Measurements from ENCODE around the gene LCA5. TPM values are rescaled to one million over a fixed set of nuclear protein-coding genes. Genes with fewer than 3 reads are reported as not detected.

Gene LCA5
- total RNA-seq, 1 experiment from 2014 or later: 2.0 TPM

- POLR2A ChIA-PET: no interaction called here
- intact Hi-C loops (cut with micrococcal nuclease): no loop called here
These were observed 11.7 kb downstream of the LCA5 start for GRCh38 chr6:79525272-79526100.

DNA sequence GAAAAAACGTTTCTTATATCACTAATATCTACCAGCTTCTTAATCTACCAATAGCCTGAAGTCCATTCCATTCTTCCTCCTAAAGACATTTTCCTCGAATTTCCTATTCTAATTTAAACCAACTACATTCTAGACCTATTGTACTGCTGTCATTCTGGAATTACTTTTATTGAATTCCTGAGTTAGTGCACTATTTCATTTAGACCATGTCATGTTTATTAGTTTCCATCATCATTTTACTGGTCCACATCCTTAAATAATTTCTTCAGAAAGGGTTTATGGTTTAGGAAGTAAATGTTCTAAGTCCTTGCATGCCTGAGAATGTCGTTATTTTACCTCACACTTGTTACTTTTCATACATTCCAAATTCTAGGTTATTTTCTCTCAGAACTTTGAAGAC lies 13.2 kb downstream of the LCA5 start:
- ChIA-PET POLR2A (no interaction called here), RAD21 (ENCODE audit: low non-redundant PET in 1 of 2, low total read pairs in 2 of 2, uncharacterized antibody in 2 of 2, unreplicated experiment in 2 of 2) (no interaction called here), CTCF (no interaction called here)
- H3K36me3 ChIP-seq (ENCODE audit: control insufficient read depth in 1 of 2, insufficient read depth in 2 of 2, low read length in 2 of 2): no peaks in the 10 kb centered on the region
- H3K27ac ChIP-seq (ENCODE audit: low read depth, low read length): no peak overlapping the region
- H3K4me3 ChIP-seq (replicated peaks in 1 of 2; ENCODE audit: low read depth in 1 of 2, low read length in 2 of 2): no peak overlapping the region
- no peaks in the 10 kb centered on the region for H3K9me3 ChIP-seq (ENCODE audit: control insufficient read depth in 1 of 2, insufficient read depth in 1 of 2, low read depth in 1 of 2, low read length in 2 of 2)
- H3K9ac ChIP-seq (ENCODE audit: low read length): no peak overlapping the region
- TF ChIP-seq REST (IDR thresholded peaks at IDR 0.05; ENCODE audit: low read depth) (no peak), EZH2phosphoT487 (IDR thresholded peaks at IDR 0.05; ENCODE audit: borderline replicate concordance) (no peak), ZBTB33 (IDR thresholded peaks at IDR 0.05; ENCODE audit: extremely low read depth, insufficient replicate concordance, low read length) (no peak), POLR2A (IDR thresholded peaks at IDR 0.05; ENCODE audit: borderline replicate concordance, extremely low read depth, insufficient read depth, insufficient read length) (no peak), CBX3 (IDR thresholded peaks at IDR 0.05; ENCODE audit: low read depth) (no peak), ELF1 (IDR thresholded peaks at IDR 0.05; ENCODE audit: borderline replicate concordance, low read depth) (no peak), POLR2AphosphoS5 (IDR thresholded peaks at IDR 0.05; ENCODE audit: low read depth, low read length) (no peak), JUND (IDR thresholded peaks at IDR 0.05) (no peak), SRF (IDR thresholded peaks at IDR 0.05; ENCODE audit: low read depth) (no peak), EGR1 (IDR thresholded peaks at IDR 0.05; ENCODE audit: low read depth) (no peak), EZH2 (IDR thresholded peaks at IDR 0.05) (no peak)
- no peak for ATAC-seq
- intact Hi-C loops (cut with micrococcal nuclease): no loop called here
- no TSS peak for BruUV-seq (replicated peaks)
- H3K4me2 ChIP-seq (ENCODE audit: low read length): no peak overlapping the region
- peaks cover 8 to 10% of the 10 kb centered on the region in 2 experiments; a peak in 2 of 4 replicates for H3K4me1 ChIP-seq (ENCODE audit: control insufficient read depth in 1 of 2, insufficient read depth in 2 of 2, low read length in 2 of 2)
- H3K79me2 ChIP-seq (ENCODE audit: insufficient read depth, low read length): no peaks in the 10 kb centered on the region
- no peak for DNase-seq (ENCODE audit: low read depth, low spot score)
- no peaks in the 10 kb centered on the region for H3K27me3 ChIP-seq (ENCODE audit: insufficient read depth, low read length)
- H3K9me2 ChIP-seq (ENCODE audit: insufficient read depth): no peaks in the 10 kb centered on the region
- no peak overlapping the region for H2AFZ ChIP-seq (ENCODE audit: low read depth, low read length, poor library complexity, severe bottlenecking)
- no peaks in the 10 kb centered on the region for H4K20me1 ChIP-seq (ENCODE audit: insufficient read depth)

More at GRCh38 chr6:79525272-79526100, 11.7 kb downstream of the LCA5 start:
- H3K4me1 ChIP-seq (ENCODE audit: control insufficient read depth in 1 of 2, insufficient read depth in 2 of 2, low read length in 2 of 2): peaks cover 8 to 10% of the 10 kb centered on the region in 2 experiments; a peak in 2 of 4 replicates
- H3K4me2 ChIP-seq (ENCODE audit: low read length): 0 out of 2 replicates have a peak overlapping the region, but pooled peaks have one; percentile 12
- H2AFZ ChIP-seq (ENCODE audit: low read depth, low read length, poor library complexity, severe bottlenecking): no peak overlapping the region
- no peak overlapping the region for H3K4me3 ChIP-seq (replicated peaks in 1 of 2; ENCODE audit: low read depth in 1 of 2, low read length in 2 of 2)
- no peaks in the 10 kb centered on the region for H3K9me3 ChIP-seq (ENCODE audit: control insufficient read depth in 1 of 2, insufficient read depth in 1 of 2, low read depth in 1 of 2, low read length in 2 of 2)
- no peaks in the 10 kb centered on the region for H3K36me3 ChIP-seq (ENCODE audit: control insufficient read depth in 1 of 2, insufficient read depth in 2 of 2, low read length in 2 of 2)
- H3K27me3 ChIP-seq (ENCODE audit: insufficient read depth, low read length): no peaks in the 10 kb centered on the region
- H3K9me2 ChIP-seq (ENCODE audit: insufficient read depth): no peaks in the 10 kb centered on the region
- ChIA-PET CTCF (no interaction called here), RAD21 (ENCODE audit: low non-redundant PET in 1 of 2, low total read pairs in 2 of 2, uncharacterized antibody in 2 of 2, unreplicated experiment in 2 of 2) (no interaction called here)
- no peak overlapping the region for H3K9ac ChIP-seq (ENCODE audit: low read length)
- H3K79me2 ChIP-seq (ENCODE audit: insufficient read depth, low read length): no peaks in the 10 kb centered on the region
- no peak; the same call in 1 of the 2 replicates for ATAC-seq
- peak; percentile 62 for TF ChIP-seq EGR1 (IDR thresholded peaks at IDR 0.05; ENCODE audit: low read depth)
- no peak for TF ChIP-seq SIN3A (IDR thresholded peaks at IDR 0.05; ENCODE audit: low read depth)
- DNase-seq (ENCODE audit: low read depth, low spot score): no peak
- BruUV-seq (replicated peaks): no TSS peak
- H4K20me1 ChIP-seq (ENCODE audit: insufficient read depth): no peaks in the 10 kb centered on the region
- H3K27ac ChIP-seq (ENCODE audit: low read depth, low read length): no peak overlapping the region
